ENCODE results near the gene USP24.

Gene USP24

DNA sequence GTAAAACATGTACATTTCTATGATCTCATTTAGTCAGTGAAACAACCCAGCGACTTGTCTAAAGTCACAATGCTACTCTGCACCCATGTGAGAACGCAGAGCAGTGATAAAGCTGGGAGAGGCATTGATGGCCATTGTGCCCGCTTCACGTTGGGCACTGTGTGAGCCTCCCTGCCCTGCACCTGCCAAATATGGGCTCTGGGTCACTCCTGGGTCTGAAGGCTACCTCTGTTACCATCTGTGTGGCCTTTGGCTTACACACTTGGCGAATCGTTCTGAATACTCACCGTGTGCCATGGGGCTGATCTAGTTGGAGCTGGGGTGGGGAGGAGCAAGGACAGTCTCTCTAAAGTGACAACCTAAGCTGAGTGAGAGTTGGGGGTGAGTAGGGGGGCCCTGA is 145.9 kb downstream of the USP24 start:
- DNase-seq (ENCODE audit: low read depth): no peak

DNA sequence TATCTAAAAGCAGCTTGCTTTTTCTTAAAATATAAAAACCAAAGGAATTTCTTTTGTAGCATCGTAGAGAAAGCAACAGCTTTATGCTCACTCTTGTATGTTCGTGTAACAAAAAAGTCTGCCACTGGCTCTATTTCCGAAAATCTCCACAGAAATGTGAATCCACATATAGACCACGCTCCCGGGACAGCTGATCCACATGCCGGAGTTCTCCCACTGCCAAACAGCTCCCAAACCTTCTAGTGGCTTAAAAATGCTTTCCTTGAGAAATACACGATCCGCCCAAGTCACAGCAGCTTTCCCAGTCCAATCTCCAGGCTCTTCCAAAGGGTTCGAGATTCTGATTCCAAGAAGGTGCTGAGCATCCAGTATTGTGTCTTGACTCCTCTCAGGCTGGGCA is 146.5 kb downstream of the USP24 start:
- no peak for DNase-seq (ENCODE audit: low read depth)

DNA sequence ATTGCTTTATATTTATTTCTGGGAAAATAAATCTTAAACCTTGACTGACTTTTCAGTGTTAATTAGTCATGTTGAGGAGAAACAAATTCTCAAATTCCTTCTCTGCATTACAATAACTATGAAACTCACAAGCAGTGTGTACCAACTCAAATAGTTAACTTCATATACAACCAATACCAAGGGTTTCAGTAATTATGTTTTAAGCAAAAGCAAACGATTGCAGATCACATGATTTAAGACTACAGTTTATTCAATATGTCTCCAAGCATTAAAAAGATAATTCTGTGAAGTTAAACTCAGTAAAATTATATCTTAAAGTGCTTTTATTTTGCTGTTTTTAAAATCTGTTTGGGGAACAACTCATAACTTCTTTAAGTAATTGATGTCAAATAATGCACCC is 147.2 kb downstream of the USP24 start:
- no peak for DNase-seq (ENCODE audit: low read depth)

DNA sequence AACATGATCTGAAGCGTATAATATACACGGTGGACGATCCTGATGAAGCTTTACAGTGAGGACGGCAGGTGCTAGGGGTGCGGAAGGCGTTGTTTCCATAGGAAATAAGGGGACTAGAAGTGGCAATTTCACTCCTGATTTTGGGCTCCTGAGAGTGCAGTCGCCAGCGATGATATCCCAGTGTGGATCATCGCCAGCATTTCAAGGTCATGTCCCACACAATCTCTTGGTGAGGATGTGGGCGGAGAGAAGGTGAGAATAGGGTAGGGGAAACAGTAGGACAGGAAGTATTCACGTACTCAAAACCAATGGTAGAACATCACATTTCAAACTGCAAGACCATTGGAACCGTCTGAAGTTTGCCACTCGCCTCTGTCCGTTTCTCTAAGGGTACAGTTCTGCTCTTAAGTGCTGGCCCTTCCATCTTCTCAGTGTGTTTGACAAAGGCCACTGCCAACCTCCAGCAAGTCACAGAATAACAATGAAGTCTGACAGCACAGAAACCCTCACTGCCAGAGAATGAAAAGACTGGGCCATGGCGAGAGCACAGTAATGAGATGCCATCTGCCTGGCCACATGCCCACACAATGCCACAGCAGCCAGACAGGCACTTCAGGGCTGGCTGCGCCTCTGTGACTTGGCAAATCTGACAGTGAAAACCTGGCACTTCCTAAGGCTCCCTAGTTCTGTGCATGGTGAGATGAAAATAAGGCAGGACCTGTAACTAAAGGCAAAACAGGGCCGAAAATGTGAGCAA is 148.0 kb downstream of the USP24 start:
- no peak for DNase-seq (ENCODE audit: low read depth)

DNA sequence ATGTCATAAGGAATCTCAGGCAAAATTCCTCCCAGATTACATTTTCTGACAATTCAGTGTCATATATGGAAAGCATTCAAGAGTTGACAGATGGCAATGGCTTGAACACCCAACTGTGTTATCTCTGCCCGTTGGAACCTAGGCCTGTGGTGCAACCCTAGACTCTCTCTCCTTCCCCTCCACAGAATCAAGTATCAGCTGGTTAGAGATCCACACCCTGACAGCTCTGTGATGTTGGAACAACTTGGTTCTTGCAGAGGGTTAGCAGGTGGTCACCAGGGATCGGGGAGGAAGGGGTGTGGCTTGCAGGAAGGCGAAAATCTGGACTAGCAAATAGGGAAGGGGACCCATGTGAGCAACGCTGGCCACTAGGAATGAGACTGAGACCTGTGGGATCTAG is 149.5 kb downstream of the USP24 start:
- DNase-seq (ENCODE audit: low read depth): no peak

DNA sequence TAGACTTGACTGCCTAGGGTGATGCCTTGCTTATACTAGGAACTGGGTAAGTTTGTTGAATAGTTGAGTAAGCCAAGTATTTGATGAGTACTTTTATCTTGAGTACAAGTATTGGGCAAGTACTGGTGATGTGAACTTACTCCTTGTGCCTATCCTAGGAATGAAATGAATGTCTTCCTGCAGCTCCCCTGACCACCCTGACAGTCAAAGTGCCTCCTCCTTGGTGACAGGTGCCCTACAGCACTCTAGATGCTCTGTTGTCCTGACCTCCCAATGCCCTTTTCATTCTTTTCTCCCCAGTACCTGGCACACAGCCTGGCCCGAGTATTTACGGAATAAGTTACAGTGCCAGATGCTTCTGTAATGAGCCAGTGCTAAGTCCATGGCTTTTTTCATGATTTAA is 150.3 kb downstream of the USP24 start:
- no peak for DNase-seq (ENCODE audit: low read depth)

DNA sequence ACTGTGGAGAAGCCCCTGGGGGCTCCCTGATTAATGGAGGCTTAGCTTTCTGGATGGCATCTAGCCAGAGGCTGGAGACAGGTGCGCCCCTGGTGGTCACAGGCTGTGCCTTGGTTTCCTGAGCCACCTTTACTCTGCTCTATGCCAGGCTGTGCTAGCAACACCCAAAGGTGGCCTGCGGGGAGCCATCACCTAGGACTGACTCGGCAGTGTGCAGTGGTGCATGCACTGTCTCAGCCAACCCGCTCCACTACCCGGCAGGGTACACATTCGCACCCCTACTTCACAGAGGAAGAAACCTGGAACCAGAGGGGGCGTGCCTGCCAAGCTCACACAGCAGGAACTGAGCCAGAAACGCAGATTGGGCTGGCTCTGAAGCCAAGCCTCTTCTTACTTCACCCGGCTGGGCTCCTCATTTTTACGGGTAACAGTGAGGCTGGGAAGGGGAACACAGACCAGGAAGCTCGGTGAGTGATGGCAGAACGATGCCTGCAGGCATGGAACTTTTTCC is 151.0 kb downstream of the USP24 start:
- no peak for DNase-seq (ENCODE audit: low read depth)

DNA sequence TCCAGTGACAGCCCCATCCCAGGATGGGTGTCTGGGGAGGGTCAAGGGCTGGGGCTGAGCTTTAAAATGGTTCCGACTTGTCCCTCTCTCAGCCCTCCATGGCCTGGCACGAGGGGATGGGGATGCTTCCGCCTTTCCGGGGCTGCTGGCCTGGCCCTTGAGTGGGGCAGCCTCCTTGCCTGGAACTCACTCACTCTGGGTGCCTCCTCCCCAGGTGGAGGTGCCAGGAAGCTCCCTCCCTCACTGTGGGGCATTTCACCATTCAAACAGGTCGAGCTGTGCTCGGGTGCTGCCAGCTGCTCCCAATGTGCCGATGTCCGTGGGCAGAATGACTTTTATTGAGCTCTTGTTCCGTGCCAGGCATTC is 151.6 kb downstream of the USP24 start:
- DNase-seq (ENCODE audit: low read depth): no peak

DNA sequence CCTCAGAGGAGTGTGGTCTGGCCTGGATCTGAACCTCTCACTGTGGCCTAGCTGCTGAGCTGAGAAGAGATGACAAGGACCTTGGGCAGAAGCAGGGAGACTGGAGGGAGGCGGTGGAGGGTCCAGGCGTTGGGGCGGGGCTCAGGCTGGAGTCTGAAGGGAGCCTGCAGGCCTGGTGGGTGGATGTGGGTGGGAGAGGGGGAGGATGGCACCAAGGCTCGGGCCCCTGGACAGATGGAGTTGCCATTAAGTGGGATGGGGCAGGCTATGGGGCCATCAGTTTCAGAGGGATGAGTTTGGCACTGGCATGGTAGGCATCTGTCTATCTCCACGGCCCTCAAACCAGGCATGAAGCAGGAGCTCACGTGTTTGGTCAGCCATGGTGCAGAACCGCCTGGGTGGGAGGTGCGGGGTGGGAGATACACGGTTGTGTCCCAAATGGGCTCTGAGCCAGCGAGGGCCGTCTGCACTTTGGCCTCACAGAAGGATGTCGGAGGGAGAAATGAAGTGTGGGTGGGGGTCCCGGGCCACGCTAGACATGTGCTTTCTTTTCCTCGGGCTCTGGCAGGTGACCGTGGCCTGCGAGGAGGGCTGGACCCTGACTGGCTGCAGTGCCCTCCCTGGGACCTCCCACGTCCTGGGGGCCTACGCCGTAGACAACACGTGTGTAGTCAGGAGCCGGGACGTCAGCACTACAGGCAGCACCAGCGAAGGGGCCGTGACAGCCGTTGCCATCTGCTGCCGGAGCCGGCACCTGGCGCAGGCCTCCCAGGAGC is 152.2 kb downstream of the USP24 start:
- no peak for DNase-seq (ENCODE audit: low read depth)

DNA sequence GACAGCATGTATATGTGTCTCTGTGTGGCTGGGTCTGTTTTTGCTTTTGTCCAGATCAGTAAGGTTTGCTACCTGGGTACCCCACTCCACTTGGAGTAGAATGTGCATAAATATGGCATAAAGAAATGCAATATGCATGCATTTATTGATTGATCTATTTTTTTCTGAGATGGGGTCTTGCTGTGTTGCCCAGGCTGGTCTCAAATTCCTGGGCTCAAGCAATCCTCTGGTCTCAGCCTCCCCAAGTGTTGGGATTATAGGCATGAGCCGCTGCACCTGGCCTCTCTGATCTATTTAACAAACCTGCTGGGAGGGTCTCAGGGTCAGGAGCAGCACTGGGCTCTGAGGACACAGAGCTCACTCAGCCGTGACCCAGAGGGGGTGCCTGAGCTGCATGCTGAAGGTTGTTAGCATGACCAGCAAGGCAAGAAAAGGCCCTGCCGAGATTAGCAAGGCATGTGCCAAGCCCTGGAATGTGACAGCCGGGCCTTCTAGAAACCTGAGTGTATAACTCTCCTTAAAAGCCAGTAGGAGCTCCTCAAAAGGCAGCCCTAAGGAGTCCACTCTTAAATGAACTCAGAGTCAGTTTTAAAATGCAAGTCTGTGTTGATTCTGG is 153.3 kb downstream of the USP24 start:
- DNase-seq (ENCODE audit: low read depth): no peak

DNA sequence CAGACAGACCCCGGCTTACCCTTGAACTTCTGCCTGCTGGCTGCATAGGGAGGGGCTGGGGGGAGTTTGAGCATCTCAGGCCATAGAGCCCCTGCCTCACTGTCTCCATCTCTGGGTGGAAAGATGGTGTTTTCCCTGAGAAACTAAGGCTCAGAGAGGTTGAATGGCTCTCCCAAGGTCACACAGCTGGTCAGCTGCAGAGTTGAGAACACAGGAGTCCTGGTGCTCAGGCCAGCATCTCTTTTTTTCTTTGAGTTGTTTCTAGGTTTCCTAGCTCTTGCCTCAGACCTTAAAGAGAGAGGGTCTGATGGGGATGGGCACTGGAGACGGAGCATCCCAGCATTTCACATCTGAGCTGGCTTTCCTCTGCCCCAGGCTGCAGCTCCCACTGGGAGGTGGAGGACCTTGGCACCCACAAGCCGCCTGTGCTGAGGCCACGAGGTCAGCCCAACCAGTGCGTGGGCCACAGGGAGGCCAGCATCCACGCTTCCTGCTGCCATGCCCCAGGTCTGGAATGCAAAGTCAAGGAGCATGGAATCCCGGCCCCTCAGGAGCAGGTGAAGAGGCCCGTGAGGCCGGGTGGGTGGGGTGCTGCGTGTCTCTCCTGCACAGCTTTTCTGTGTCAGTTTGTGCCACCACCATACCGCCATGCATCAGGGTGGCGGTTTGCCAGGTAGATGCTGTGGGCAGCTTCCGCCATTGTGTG is 154.0 kb downstream of the USP24 start:
- DNase-seq (ENCODE audit: low read depth): no peak

DNA sequence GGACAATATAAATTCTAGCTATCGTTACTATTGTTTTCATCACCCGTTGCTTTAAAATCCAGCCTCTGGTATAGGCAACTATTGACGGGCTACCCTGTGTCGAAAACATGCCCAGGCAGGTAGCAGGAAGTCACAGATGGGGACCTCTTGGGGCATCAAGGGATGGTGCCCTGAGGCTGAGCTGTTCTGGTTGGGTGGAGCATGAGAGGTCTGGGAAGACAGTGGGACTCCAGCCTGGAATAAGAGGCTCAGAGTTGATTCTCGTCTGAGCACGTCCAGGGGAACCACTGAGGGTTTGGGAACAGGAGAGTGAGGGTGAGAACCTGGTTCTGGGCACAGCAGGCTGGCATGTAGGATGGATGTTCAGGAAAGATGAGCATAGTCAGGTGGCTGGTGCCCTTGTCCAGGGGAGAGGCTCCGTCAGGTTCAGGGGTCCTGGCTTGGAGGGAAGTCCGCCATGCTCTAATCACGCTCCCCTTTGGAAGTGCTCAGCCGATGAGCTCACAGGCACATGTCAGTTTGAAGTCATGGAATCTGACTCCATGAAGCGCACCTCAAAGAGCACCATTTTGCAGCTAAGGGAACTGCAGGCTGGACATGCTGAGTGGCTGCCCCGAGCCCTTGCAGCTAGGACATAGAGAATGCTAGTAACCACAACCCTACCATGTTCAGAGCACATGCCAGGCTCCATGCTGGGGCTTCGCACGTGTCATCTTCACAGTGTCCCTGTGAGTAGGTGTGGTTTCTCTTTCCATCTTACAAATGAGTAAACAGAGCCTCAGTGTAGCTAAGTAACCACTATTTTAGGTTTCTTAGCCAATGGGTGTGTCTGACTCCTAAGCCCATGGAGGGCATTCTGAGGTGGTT is 154.8 kb downstream of the USP24 start:
- no peak for DNase-seq (ENCODE audit: low read depth)

DNA sequence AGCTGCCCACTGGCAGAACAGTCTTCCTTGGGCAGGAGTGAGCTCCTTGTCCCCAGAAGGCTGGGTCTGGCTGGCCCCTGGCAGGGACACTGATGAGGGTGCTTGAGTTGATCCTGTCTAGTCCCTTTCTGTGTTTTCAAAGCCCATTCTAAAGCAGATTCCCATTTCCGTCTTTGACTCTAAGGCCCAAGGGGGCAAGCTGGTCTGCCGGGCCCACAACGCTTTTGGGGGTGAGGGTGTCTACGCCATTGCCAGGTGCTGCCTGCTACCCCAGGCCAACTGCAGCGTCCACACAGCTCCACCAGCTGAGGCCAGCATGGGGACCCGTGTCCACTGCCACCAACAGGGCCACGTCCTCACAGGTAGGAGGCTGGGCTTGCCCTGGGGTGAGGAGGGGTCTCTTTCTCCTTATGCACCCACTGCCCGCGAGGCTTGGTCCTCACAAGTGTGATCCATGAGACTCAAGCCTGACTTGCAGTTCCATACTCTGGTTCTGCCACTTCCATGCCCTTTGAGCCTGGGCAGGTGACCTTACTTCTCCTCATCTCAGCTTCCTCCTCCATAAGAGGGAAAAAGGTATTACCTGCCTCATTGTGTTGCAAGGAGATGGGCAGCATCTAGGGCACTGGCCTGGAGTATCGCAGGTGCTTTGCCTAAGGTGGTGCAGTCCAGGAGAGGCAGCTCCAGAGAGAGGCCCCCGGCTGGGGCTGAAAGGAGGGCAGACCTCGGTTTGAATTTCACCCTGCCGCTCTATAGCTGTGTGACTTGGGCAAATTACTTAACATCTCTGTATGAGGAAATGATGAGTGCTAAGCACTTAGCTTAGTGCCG is 155.6 kb downstream of the USP24 start:
- DNase-seq (ENCODE audit: low read depth): no peak

DNA sequence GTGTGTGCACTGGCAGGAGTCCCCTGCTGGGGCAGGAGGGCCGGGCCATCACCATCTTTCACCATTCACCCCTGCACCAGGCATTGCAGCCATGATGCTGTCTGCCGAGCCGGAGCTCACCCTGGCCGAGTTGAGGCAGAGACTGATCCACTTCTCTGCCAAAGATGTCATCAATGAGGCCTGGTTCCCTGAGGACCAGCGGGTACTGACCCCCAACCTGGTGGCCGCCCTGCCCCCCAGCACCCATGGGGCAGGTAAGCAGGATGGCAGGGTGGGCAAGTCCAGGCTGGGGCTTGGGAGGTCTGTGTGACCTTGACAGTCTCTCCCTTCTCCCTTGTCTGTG is 157.2 kb downstream of the USP24 start:
- DNase-seq (ENCODE audit: low read depth): no peak

DNA sequence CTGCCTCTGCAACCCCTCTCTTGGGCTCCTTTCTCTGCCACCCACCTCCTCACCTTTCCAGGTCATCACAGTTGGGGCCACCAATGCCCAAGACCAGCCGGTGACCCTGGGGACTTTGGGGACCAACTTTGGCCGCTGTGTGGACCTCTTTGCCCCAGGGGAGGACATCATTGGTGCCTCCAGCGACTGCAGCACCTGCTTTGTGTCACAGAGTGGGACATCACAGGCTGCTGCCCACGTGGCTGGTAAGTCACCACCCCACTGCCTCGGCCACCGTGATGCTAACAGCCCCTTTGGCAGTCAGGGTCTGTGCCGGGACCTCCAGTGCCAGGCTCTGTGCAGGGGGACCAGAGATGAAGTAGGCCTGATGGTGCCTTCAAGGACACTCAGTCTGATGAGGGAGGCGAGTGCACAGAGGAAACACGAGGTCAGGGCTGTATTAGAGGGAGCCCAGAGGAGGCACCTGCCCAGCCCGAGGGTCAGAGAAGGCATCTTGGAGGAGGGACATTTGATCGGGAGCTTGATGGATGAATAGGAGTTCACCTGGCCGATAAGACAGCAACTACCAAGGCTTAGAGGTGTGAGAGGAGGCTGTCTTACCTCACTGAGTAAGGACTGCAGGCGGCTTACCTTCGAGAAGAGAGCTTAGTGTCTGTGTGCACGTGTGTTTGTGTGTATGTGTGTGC is 157.8 kb downstream of the USP24 start:
- DNase-seq (ENCODE audit: low read depth): no peak

DNA sequence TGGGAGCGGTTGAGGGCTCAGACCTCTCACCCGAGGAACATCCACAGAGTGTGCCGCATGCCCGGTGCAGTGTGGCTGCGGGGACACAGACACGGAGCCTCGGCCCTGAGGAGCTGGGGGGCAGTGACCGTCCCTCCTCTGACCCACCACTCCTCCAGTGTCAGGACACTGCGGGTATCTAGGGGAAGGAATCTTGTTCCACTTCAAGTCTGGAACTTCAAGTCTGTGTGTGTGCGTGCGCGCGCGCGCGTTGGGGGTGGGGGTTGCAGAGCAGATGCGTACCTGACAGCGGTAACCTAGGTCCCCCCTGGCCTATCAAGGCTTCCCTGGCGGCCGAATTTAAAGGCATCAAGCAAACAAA is 158.6 kb downstream of the USP24 start:
- no peak for DNase-seq (ENCODE audit: low read depth)

DNA sequence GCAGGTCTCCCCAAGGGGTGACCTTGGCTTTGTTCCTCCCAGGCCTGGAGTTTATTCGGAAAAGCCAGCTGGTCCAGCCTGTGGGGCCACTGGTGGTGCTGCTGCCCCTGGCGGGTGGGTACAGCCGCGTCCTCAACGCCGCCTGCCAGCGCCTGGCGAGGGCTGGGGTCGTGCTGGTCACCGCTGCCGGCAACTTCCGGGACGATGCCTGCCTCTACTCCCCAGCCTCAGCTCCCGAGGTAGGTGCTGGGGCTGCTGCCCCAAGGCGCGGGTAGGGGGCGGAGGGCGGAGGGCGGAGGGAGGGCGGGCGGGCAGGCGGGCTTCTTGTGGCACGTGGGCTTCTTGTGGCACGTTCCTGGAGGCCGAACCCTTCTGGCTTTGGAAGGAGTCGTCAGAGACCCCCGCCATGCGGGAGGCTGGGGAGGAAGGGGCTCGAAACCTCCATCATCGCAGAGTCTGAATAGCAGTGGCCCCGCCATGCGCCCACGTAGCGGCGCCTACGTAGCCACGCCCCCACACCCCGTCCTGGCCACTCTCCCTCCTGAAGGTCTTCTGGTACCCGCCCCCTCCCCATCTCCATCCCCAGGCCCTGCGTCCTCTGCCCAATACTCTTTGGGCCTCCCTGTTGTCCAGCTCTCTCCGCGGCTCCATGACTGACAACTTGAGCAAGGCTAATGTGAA is 159.1 kb downstream of the USP24 start:
- DNase-seq (ENCODE audit: low read depth): no peak

DNA sequence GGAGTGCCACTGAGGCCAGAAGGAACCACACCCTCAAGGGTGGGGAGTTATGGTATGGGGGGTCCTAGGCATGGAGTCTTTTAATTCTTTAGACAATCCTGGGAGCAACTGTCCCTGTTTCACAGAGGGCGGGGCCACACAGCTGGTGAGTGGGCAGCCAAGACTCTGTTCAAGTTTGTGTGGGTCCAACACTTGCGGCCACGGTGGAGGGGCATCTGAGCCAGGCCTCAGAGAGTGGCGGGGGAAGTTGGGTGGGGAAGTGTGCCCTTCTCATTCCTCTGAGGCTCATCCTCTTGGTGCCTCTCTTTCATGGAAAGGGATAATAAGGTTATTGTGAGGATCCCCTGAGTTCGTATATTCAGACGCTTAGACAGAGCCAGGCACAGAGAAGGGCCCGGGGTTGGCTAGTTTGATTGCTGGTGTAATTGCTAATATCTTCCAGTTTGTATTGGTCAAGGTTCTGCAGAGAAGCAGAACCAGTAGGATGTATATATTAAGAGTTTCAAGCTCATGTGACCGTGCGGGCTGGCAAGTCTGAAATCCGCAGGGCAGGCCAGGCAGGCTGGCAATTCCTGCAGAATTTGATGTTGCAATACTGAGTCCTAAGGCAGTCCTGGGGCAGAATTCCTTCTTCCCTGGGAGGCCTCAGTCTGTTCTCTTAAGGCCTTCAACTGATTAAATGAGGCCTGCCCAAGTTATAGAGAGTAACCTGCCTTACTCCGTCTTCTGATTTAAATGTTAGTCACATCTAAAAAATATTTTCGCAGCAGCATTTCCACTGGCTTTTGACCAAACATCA is 159.9 kb downstream of the USP24 start:
- no peak for DNase-seq (ENCODE audit: low read depth)

DNA sequence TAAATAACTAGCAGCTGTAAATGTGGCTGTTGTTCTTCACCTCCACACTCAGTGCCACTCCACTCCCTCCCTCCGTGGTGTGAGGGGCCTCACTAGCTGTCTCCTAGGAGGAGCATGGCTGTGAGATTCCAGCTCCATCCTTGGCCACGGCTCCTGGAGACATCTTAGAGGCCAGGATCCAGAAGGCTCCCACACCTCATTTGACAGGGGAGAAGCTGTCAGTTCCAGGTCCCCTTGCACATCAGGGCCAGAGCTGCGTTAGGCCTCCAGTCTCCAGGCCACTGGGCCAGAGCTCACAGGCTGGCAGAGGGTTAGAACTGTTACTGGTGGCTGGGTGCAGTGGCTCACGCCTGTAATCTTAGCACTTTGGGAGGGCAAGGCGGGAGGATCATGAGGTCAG is 160.8 kb downstream of the USP24 start:
- no peak for DNase-seq (ENCODE audit: low read depth)
